Activated CD4-positive, alpha-beta memory T cell treated with anti-CD3 and anti-CD28 coated beads for 36 hours (primary cell): Measurements from ENCODE around the gene CPLX3. TPM values are rescaled to one million over a fixed set of nuclear protein-coding genes. Genes with fewer than 3 reads are reported as not detected.

ENCODE experiments used
- CTCF ChIA-PET: fragments of 350-600 bp; sonication (Branson Sonifier 250); formaldehyde crosslinking; loops from one replicate; lab custom pipeline; 2021; ENCODE audit warnings: antibody characterized with exemption, inconsistent platforms; lab: Charles Lee
- POLR2A ChIA-PET: fragments of 350-600 bp; sonication (Branson Sonifier 250); formaldehyde crosslinking; loops from one replicate; lab custom pipeline; 2021; ENCODE audit warnings: antibody characterized with exemption; lab: Charles Lee
- DNase-seq: peaks from one replicate; pipeline ENCODE4 v3.0.0-alpha.2; 2020
- H3K27ac Mint-ChIP-seq: one replicate; pipeline ENCODE4 v1.8.0; 2021; ENCODE audit warnings: mixed read lengths
- H3K27me3 Mint-ChIP-seq: one replicate; pipeline ENCODE4 v1.8.0; 2021; ENCODE audit warnings: mixed read lengths
- H3K36me3 Mint-ChIP-seq: one replicate; pipeline ENCODE4 v1.8.0; 2021; ENCODE audit warnings: mixed read lengths
- H3K4me1 Mint-ChIP-seq: one replicate; pipeline ENCODE4 v1.8.0; 2021; ENCODE audit warnings: low read depth, mixed read lengths
- H3K4me3 Mint-ChIP-seq: one replicate; pipeline ENCODE4 v1.8.0; 2021; ENCODE audit warnings: mild to moderate bottlenecking, mixed read lengths
- H3K9me3 Mint-ChIP-seq: one replicate; pipeline ENCODE4 v1.8.0; 2021; ENCODE audit warnings: mixed read lengths
- intact Hi-C: fragments of 100-400 bp; cut with micrococcal nuclease; formaldehyde crosslinking; loops from one replicate; pipeline ENCODE4 v1.15.1; 2023
- microRNA-seq: library from miRNA; unstranded; fragments of <30 nt; microRNA quantifications from one replicate; pipeline ENCODE4 v1.2.0, GENCODE V29; 2022; ENCODE audit warnings: borderline number of aligned reads, borderline microRNAs expressed, borderline replicate concordance
- total RNA-seq, 2 experiments: library from RNA; stranded (reverse); gene quantifications; one replicate each; pipeline ENCODE4 v1.2.3, GENCODE V29; 2021

Gene CPLX3
- total RNA-seq, 2 experiments from 2014 or later, result not detected

- intact Hi-C loops, result loop anchor here (10.0 kb wide), 1 partner anchor 327 kb away; the partner anchor contains the start of gene C15orf39
- no peak for DNase-seq
- peaks cover 2% of the 10 kb centered on the region for H3K4me1 Mint-ChIP-seq
- H3K36me3 Mint-ChIP-seq, result no peaks in the 10 kb centered on the region
- no peak overlapping the region for H3K4me3 Mint-ChIP-seq
- no peaks in the 10 kb centered on the region for H3K27me3 Mint-ChIP-seq
- CTCF ChIA-PET, result interaction anchor here (0.8 kb wide), 1 partner anchor 26 kb away, joined by 3 read pairs; no protein-coding TSS in a partner anchor
- H3K9me3 Mint-ChIP-seq, result peaks cover 4% of the 10 kb centered on the region
- POLR2A ChIA-PET, result no interaction called here
- no peak overlapping the region for H3K27ac Mint-ChIP-seq
Measured at GRCh38 chr15:74878273-74878672, 51.8 kb downstream of the CPLX3 start.

Small RNAs within 50 kb of the gene (microRNA-seq; reads per million reads assigned to microRNA genes)
- gene MIR4513 (not detected), gene MIR6882 (not detected)

Other genes with a start within 250 kb of the CPLX3 start
- 100 to 1,000 TPM; 118 to 124 TPM for gene CLK3, start 210.8 kb upstream of the CPLX3 start, total RNA-seq
- 10 to 100 TPM; 36.8 to 39.9 TPM for gene EDC3, start 130.6 kb upstream of the CPLX3 start, total RNA-seq
- gene CYP1A1, start 101.1 kb upstream of the CPLX3 start, total RNA-seq, result 1 to 10 TPM in 1 of 2 experiments, under 1 TPM in 1; 0.64 to 1.1 TPM
- not detected for gene CYP1A2, start 77.8 kb upstream of the CPLX3 start, total RNA-seq
- gene CSK, start 44.5 kb upstream of the CPLX3 start, total RNA-seq, result 100 to 1,000 TPM; 260 to 262 TPM
- gene LMAN1L, start 13.8 kb upstream of the CPLX3 start, total RNA-seq, result not detected
- gene ULK3, start 16.5 kb downstream of the CPLX3 start, total RNA-seq, result 10 to 100 TPM; 51.4 to 57.6 TPM
- 10 to 100 TPM; 77.6 to 79.5 TPM for gene SCAMP2, start 46.7 kb downstream of the CPLX3 start, total RNA-seq
- 10 to 100 TPM; 56.4 to 60.0 TPM for gene MPI, start 63.4 kb downstream of the CPLX3 start, total RNA-seq
- 10 to 100 TPM; 63.0 to 70.1 TPM for gene FAM219B, start 80.2 kb downstream of the CPLX3 start, total RNA-seq
- gene COX5A, start 111.4 kb downstream of the CPLX3 start, total RNA-seq, result 100 to 1,000 TPM; 322 TPM
- 1 to 10 TPM; 3.8 TPM for gene RPP25, start 130.1 kb downstream of the CPLX3 start, total RNA-seq
- under 1 TPM; 0.19 to 0.33 TPM for gene SCAMP5, start 168.9 kb downstream of the CPLX3 start, total RNA-seq
- 10 to 100 TPM; 16.3 to 18.8 TPM for gene PPCDC, start 197.0 kb downstream of the CPLX3 start, total RNA-seq